ENCODE measurements around the gene RARRES2.
"Not testable (repeated sequence)": the region's sequence is repeated elsewhere in the genome, so short reads cannot be mapped to it uniquely, and the experiment has no call there.

RARRES2 gene

DNA sequence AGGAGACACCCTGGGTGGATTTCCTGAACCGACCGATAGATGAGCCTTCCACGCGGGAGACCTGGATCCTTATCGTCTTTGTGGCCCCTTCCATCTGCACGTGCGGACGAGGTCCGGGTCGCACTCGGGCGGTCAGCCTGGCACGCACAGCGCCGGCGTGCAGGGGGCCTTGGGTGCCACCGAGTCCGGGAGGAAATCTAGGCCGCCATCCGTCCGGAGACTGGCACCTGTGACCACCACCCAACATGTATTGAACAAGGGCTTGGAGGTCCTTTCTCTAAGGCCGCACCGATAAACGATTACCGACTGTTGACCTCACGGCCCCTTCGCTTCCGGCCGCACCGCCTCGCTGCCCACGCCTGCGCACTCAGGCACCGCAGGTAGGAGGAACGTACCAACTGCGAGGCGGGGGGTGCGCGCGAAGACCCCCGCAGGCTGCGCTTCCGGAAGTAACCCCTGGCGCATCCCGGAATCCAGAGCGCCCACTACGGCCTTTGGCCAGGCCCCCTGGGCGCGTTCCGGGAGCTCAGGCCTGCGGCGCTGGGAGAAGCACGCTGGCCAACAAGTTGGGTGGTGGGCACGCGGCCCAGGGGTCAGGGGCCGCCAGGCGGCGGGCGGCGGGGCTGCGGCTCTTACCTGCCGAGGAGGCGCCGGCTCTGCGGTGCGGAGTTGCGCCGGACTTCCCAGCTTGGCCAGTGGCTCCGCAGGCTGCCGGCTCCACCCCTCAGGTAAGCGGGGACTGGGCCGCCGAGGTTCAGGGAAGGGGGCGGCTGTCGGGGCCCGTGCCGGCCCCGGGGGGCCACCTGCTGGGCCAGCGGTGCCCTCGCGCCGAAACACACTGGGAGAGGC lies 18.4 kb downstream of the RARRES2 start, which contains the start of the genes ACTR3C and LRRC61:
ACTR3C (minus strand) TSS at position 713 of the 849 bp plus-strand sequence. CDS start 28,249 bp downstream, outside the sequence.
LRRC61 (plus strand) TSS at position 523 of the 849 bp plus-strand sequence. CDS start 13,507 bp downstream, outside the sequence.
- DNase-seq (ENCODE audit: low spot score) (no peak), ATAC-seq (ENCODE audit: low read depth) (peak; percentile 76)
- H3K9me3 ChIP-seq (ENCODE audit: severe bottlenecking): no peaks in the 10 kb centered on the region
- H3K27me3 ChIP-seq (ENCODE audit: insufficient read depth, poor library complexity, severe bottlenecking): no peaks in the 10 kb centered on the region
- TF ChIP-seq, protein P1, sequence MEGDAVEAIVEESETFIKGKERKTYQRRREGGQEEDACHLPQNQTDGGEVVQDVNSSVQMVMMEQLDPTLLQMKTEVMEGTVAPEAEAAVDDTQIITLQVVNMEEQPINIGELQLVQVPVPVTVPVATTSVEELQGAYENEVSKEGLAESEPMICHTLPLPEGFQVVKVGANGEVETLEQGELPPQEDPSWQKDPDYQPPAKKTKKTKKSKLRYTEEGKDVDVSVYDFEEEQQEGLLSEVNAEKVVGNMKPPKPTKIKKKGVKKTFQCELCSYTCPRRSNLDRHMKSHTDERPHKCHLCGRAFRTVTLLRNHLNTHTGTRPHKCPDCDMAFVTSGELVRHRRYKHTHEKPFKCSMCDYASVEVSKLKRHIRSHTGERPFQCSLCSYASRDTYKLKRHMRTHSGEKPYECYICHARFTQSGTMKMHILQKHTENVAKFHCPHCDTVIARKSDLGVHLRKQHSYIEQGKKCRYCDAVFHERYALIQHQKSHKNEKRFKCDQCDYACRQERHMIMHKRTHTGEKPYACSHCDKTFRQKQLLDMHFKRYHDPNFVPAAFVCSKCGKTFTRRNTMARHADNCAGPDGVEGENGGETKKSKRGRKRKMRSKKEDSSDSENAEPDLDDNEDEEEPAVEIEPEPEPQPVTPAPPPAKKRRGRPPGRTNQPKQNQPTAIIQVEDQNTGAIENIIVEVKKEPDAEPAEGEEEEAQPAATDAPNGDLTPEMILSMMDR (IDR thresholded peaks at IDR 0.05; ENCODE audit: poor library complexity, severe bottlenecking): peak; percentile 32
- peaks cover 25% of the 10 kb centered on the region for H3K36me3 ChIP-seq (ENCODE audit: low read depth)
- peak within 1 kb of the TSS; percentile 58 for H3K27ac ChIP-seq (ENCODE audit: poor library complexity, severe bottlenecking)
- H3K4me3 ChIP-seq (ENCODE audit: severe bottlenecking): peak within 1 kb of the TSS; percentile 83
- peaks cover 7% of the 10 kb centered on the region for H3K4me1 ChIP-seq (ENCODE audit: insufficient read depth, poor library complexity, severe bottlenecking)

DNA sequence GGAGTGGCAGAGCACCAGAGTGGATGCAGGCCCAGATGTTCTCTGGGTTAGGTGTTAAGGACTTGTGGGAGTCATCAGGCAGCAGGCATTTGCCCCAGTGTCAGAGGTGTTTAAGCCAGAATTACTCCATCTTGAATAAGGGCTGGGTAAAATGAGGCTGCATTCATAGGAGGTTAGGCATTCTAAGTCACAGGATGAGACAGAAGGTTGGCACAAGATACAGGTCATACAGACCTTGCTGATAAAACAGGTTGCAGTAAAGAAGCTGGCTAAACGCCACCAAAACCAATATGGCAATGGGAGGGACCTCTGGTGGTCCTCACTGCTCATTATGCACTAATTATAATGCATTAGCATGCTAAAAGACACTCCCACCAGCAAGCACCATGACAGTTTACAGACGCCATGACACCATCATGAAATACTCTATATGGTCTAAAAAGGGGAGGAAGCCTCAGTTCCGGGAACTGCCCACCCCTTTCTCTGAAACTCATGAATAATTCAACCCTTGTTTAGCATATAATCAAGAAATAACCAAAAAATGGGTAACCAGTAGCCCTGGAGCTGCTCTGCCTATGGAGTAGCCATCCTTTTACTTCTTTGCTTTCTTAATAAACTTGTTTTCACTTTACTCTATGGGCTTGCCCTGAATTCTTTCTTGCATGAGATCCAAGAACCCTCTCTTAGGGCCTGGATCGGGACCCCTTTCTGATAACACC lies 19.2 kb downstream of the RARRES2 start:
- ATAC-seq (ENCODE audit: low read depth): no peak
- Histone ChIP-seq H3K27ac (ENCODE audit: poor library complexity, severe bottlenecking) (peak overlapping the region; percentile 58), H3K4me3 (ENCODE audit: severe bottlenecking) (peak overlapping the region; percentile 83), H3K4me1 (ENCODE audit: insufficient read depth, poor library complexity, severe bottlenecking) (peaks cover 7% of the 10 kb centered on the region), H3K27me3 (ENCODE audit: insufficient read depth, poor library complexity, severe bottlenecking) (no peaks in the 10 kb centered on the region), H3K9me3 (ENCODE audit: severe bottlenecking) (no peaks in the 10 kb centered on the region), H3K36me3 (ENCODE audit: low read depth) (peaks cover 18% of the 10 kb centered on the region)
- DNase-seq (ENCODE audit: low spot score): no peak
- TF ChIP-seq, protein P1 (IDR thresholded peaks at IDR 0.05; ENCODE audit: poor library complexity, severe bottlenecking): no peak

DNA sequence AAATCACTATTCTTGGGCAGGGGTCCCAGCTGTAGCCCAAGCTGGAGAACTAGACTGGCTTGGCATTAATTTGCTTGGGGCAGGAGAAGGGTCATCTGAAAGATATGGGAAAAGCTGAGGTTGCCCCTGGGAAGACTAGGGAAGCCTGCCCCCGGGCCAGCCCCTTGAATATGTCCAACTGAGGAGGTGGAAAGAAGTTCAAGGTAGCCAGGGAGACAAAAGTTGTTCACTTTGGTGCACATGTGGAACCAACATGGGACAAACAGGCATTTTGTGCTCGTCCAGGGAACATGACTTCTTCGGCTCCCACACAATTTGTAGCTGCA lies 19.7 kb downstream of the RARRES2 start:
- no peak overlapping the region for H3K4me3 ChIP-seq (ENCODE audit: severe bottlenecking)
- H3K4me1 ChIP-seq (ENCODE audit: insufficient read depth, poor library complexity, severe bottlenecking): peaks cover 7% of the 10 kb centered on the region
- H3K27ac ChIP-seq (ENCODE audit: poor library complexity, severe bottlenecking): no peak overlapping the region

DNA sequence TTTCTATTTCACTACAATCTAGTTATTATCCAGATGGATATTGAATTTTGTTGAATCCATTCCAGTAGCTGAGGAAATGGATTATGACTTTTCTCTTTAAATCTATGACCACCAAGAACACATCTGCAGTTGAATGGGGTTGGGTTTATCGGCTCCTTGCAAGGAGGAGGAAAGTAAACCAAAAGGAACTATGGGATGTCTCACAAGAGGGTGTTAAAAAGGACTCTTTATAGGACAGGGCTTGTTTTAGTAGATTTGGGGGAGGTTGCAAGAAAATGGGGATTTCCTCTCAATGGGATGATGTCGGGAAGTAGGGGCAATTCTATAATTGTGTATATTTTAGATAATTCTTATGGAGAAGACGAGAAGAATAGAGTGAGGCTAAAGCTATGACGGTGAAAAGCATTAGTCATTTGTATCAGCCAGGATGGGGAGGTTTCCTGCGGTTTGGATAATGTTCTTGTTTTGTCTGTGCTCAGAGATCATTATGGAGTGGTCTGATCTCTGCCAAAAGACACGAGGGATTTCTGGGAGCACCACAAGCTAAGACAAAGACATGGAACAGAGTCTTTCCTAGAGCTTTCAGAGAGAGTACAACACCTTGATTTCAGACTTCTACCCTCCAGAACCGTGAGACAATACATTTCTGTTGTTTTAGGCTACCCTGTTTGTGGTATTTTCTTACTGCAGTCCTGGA lies 23.5 kb downstream of the RARRES2 start:
- H3K27me3 ChIP-seq (ENCODE audit: insufficient read depth, poor library complexity, severe bottlenecking): no peaks in the 10 kb centered on the region
- TF ChIP-seq, protein P1 (IDR thresholded peaks at IDR 0.05; ENCODE audit: poor library complexity, severe bottlenecking): no peak
- no peak for ATAC-seq (ENCODE audit: low read depth)
- DNase-seq (ENCODE audit: low spot score): no peak
- peaks cover 5% of the 10 kb centered on the region for H3K4me1 ChIP-seq (ENCODE audit: insufficient read depth, poor library complexity, severe bottlenecking)
- no peak overlapping the region for H3K27ac ChIP-seq (ENCODE audit: poor library complexity, severe bottlenecking)
- no peaks in the 10 kb centered on the region for H3K9me3 ChIP-seq (ENCODE audit: severe bottlenecking)
- no peaks in the 10 kb centered on the region for H3K36me3 ChIP-seq (ENCODE audit: low read depth)
- H3K4me3 ChIP-seq (ENCODE audit: severe bottlenecking): no peak overlapping the region

More for the DNA sequence above, 19.7 kb downstream of the RARRES2 start:
- ATAC-seq (ENCODE audit: low read depth): no peak
- Histone ChIP-seq H3K27me3 (ENCODE audit: insufficient read depth, poor library complexity, severe bottlenecking) (no peaks in the 10 kb centered on the region), H3K36me3 (ENCODE audit: low read depth) (peaks cover 16% of the 10 kb centered on the region), H3K9me3 (ENCODE audit: severe bottlenecking) (no peaks in the 10 kb centered on the region)
- no peak for DNase-seq (ENCODE audit: low spot score)
- TF ChIP-seq, protein P1 (IDR thresholded peaks at IDR 0.05; ENCODE audit: poor library complexity, severe bottlenecking): no peak

DNA sequence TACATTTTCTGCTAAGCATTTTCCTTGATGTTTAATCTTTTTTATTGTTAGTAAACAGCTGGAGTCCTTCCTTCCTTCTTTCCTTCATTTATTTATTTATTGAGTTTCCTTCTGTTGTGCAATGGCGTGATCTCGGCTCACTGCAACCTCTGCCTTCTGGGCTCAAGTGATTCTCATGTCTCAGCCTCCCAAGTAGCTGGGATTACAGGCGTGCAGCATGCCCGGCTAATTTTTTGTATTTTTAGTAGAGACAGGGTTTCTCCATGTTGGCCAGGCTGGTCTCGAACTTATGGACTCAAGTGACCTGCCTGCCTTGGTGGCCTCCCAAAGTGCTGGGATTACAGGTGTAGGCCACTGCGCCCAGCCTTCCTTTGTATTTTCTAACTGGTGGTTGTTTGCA lies 24.4 kb downstream of the RARRES2 start:
- ATAC-seq (ENCODE audit: low read depth); H3K9me3 ChIP-seq (ENCODE audit: severe bottlenecking): not testable (repeated sequence)

More for the DNA sequence above, 24.4 kb downstream of the RARRES2 start:
- H3K4me1 ChIP-seq (ENCODE audit: insufficient read depth, poor library complexity, severe bottlenecking); H3K27ac ChIP-seq (ENCODE audit: poor library complexity, severe bottlenecking); H3K4me3 ChIP-seq (ENCODE audit: severe bottlenecking); H3K36me3 ChIP-seq (ENCODE audit: low read depth); DNase-seq (ENCODE audit: low spot score); H3K27me3 ChIP-seq (ENCODE audit: insufficient read depth, poor library complexity, severe bottlenecking): not testable (repeated sequence)
